AG10803 (cell line): ENCODE results near the gene ADARB1.
A peak's percentile ranks its signal among the peaks of the same experiment; 100 is the strongest.

Experiments
- DNase-seq: peaks from one replicate; pipeline ENCODE4 v3.0.0; 2010; ENCODE audit warnings: low read depth
- H3K4me3 ChIP-seq: 2 replicates; pipeline ENCODE4 v1.5.1; 2011; ENCODE audit warnings: mild to moderate bottlenecking, low read length, control low read depth
- CTCF ChIP-seq: conservative IDR thresholded peaks from 2 replicates; pipeline ENCODE4 v1.5.1; 2011; ENCODE audit warnings: mild to moderate bottlenecking, low read length, control low read depth, inconsistent platforms

ADARB1 gene

GRCh38 chr21:45258466-45258865, 184.1 kb downstream of the ADARB1 start:
- no peak for TF ChIP-seq CTCF
- DNase-seq: peak; percentile 15
- no peak overlapping the region for H3K4me3 ChIP-seq

- TF ChIP-seq CTCF: no peak
- H3K4me3 ChIP-seq: no peak overlapping the region
- DNase-seq: no peak
These were observed 184.9 kb downstream of the ADARB1 start for GRCh38 chr21:45259206-45259840.

GRCh38 chr21:45260191-45260825, 185.9 kb downstream of the ADARB1 start:
- no peak for TF ChIP-seq CTCF
- DNase-seq: no peak
- H3K4me3 ChIP-seq: no peak overlapping the region

GRCh38 chr21:45261093-45261492, 186.7 kb downstream of the ADARB1 start:
- H3K4me3 ChIP-seq: no peak overlapping the region
- no peak for DNase-seq
- no peak for TF ChIP-seq CTCF

- TF ChIP-seq CTCF: no peak
- no peak overlapping the region for H3K4me3 ChIP-seq
- DNase-seq: no peak
These were observed 187.7 kb downstream of the ADARB1 start for GRCh38 chr21:45262041-45262581.

- no peak for TF ChIP-seq CTCF
- no peak for DNase-seq
- H3K4me3 ChIP-seq: no peak overlapping the region
These were observed 188.2 kb downstream of the ADARB1 start for GRCh38 chr21:45262616-45263015.

GRCh38 chr21:45263534-45263933, 189.2 kb downstream of the ADARB1 start:
- TF ChIP-seq CTCF: no peak
- no peak overlapping the region for H3K4me3 ChIP-seq
- DNase-seq: no peak
